ENCODE results near the gene CEP192. TPM values are rescaled to one million over a fixed set of nuclear protein-coding genes. Genes with fewer than 3 reads are reported as not detected.

Gene CEP192
- total and polyA plus RNA-seq, 3 donors from 2014 or later = 34.1 to 77.3 (median 61.2) TPM

GRCh38 chr18:13036622-13037320 lies 45.6 kb downstream of the CEP192 start:
- Histone ChIP-seq H3K4me3 (no peak overlapping the region), H3K27ac (no peak overlapping the region), H3K4me1 (no peaks in the 10 kb centered on the region), H3K27me3 (no peaks in the 10 kb centered on the region), H3K9me3 (no peaks in the 10 kb centered on the region), H3K36me3 (ENCODE audit: low read depth, missing control alignments) (no peaks in the 10 kb centered on the region)
- TF ChIP-seq, protein P1, sequence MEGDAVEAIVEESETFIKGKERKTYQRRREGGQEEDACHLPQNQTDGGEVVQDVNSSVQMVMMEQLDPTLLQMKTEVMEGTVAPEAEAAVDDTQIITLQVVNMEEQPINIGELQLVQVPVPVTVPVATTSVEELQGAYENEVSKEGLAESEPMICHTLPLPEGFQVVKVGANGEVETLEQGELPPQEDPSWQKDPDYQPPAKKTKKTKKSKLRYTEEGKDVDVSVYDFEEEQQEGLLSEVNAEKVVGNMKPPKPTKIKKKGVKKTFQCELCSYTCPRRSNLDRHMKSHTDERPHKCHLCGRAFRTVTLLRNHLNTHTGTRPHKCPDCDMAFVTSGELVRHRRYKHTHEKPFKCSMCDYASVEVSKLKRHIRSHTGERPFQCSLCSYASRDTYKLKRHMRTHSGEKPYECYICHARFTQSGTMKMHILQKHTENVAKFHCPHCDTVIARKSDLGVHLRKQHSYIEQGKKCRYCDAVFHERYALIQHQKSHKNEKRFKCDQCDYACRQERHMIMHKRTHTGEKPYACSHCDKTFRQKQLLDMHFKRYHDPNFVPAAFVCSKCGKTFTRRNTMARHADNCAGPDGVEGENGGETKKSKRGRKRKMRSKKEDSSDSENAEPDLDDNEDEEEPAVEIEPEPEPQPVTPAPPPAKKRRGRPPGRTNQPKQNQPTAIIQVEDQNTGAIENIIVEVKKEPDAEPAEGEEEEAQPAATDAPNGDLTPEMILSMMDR (IDR thresholded peaks at IDR 0.05) = no peak
- no peak for TF ChIP-seq POLR2A (IDR thresholded peaks at IDR 0.05)
- 78 to 79% methylated on average over 7 of the region's 7 CpGs for WGBS, 2 donors
- intact Hi-C loops (cut with DNase I; ENCODE audit: low total_unique reads) = no loop called here
- no peak for DNase-seq

GRCh38 chr18:13039806-13040205 lies 48.6 kb downstream of the CEP192 start:
- no peak for DNase-seq
- no peaks in the 10 kb centered on the region for H3K27me3 ChIP-seq
- intact Hi-C loops (cut with DNase I; ENCODE audit: low total_unique reads) = no loop called here
- H3K4me3 ChIP-seq = no peak overlapping the region
- TF ChIP-seq POLR2A (IDR thresholded peaks at IDR 0.05) = no peak
- TF ChIP-seq, protein P1 (IDR thresholded peaks at IDR 0.05) = no peak
- H3K36me3 ChIP-seq (ENCODE audit: low read depth, missing control alignments) = no peaks in the 10 kb centered on the region
- WGBS, 2 donors = 88% methylated on average over 1 of the region's 1 CpG
- no peaks in the 10 kb centered on the region for H3K4me1 ChIP-seq
- H3K9me3 ChIP-seq = no peaks in the 10 kb centered on the region
- no peak overlapping the region for H3K27ac ChIP-seq

DNA sequence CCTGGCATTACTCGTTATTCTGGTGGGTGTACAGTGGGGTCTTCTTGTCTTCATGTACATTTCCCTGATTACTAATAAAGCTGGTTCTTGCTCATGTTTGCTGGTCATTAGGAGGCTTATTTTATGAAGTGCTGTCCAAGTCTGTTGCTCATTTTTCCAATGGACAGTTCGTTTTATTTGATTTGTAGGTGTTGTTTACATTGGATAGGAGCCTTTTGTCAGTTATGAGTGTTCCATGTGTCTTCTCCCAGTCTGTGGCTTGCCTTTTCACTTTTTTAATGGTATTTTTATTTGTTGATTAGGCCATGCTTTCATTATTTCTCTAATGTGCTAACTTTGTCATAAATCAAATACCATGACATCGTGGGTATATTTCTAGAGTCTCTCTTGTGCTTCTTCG lies 51.9 kb downstream of the CEP192 start:
- no peaks in the 10 kb centered on the region for H3K27me3 ChIP-seq
- H3K4me1 ChIP-seq = no peaks in the 10 kb centered on the region
- no peak overlapping the region for H3K4me3 ChIP-seq
- intact Hi-C loops (cut with DNase I; ENCODE audit: low total_unique reads) = no loop called here
- H3K27ac ChIP-seq = no peak overlapping the region
- 77 to 80% methylated on average over 4 of the region's 4 CpGs for WGBS, 2 donors
- no peak for DNase-seq
- TF ChIP-seq, protein P1 (IDR thresholded peaks at IDR 0.05) = no peak
- TF ChIP-seq POLR2A (IDR thresholded peaks at IDR 0.05) = no peak
- no peaks in the 10 kb centered on the region for H3K36me3 ChIP-seq (ENCODE audit: low read depth, missing control alignments)
- H3K9me3 ChIP-seq = no peaks in the 10 kb centered on the region

DNA sequence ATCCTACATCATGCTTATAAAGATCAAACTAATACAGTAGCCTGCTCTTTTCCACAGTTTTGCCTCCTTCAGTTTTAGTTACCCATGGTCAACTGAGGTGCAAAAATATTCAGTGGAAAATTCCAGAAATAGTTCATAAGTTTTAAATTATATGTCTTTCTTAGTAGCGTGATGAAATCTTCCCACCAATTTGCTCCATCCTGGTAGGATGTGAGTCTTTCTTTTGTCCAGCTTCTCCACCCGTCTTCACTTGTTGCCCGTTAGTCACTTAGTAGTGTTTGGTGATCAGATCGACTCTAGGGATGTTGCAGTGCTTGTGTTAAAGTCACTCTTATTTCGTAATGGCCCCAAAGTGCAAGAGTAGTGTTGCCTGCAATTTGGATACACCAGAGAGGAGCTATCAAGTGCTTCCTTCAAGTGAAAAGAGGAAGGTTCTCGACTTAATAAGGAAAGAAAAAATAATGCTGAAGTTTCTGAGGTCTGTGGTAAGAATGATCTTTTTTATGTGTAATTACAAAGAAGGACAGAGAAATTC lies 57.0 kb downstream of the CEP192 start:
- Histone ChIP-seq H3K4me1 (no peaks in the 10 kb centered on the region), H3K27me3 (no peaks in the 10 kb centered on the region), H3K4me3 (no peak overlapping the region), H3K9me3 (no peaks in the 10 kb centered on the region), H3K27ac (no peak overlapping the region), H3K36me3 (ENCODE audit: low read depth, missing control alignments) (no peaks in the 10 kb centered on the region)
- intact Hi-C loops (cut with DNase I; ENCODE audit: low total_unique reads) = no loop called here
- WGBS, 2 donors = 91 to 95% methylated on average over 6 of the region's 6 CpGs
- no peak for TF ChIP-seq POLR2A (IDR thresholded peaks at IDR 0.05)
- TF ChIP-seq, protein P1 (IDR thresholded peaks at IDR 0.05) = no peak
- DNase-seq = no peak

- WGBS, 2 donors = 89% methylated on average over 6 of the region's 6 CpGs
- H3K27me3 ChIP-seq = no peaks in the 10 kb centered on the region
- intact Hi-C loops (cut with DNase I; ENCODE audit: low total_unique reads) = no loop called here
- H3K36me3 ChIP-seq (ENCODE audit: low read depth, missing control alignments) = no peaks in the 10 kb centered on the region
- no peak overlapping the region for H3K4me3 ChIP-seq
- peaks cover 6% of the 10 kb centered on the region for H3K4me1 ChIP-seq
- H3K27ac ChIP-seq = no peak overlapping the region
- H3K9me3 ChIP-seq = no peaks in the 10 kb centered on the region
- no peak for DNase-seq
- no peak for TF ChIP-seq POLR2A (IDR thresholded peaks at IDR 0.05)
- TF ChIP-seq, protein P1 (IDR thresholded peaks at IDR 0.05) = no peak
These were observed 60.0 kb downstream of the CEP192 start for GRCh38 chr18:13051159-13051558.

Data from testis (tissue), 3 donors.